Pancreas (tissue), 10 donors: ENCODE data around the gene TATDN2. TPM values are rescaled to one million over a fixed set of nuclear protein-coding genes. Genes with fewer than 3 reads are reported as not detected.

Experiments
- ATAC-seq, 4 donors: fragments of 200-7000 bp; cut with Tn5 transposase; one replicate each; pipeline versions ENCODE4 v1.8.0 to v1.9.1; 2020; ENCODE audit warnings: mild to moderate bottlenecking in 4 of 4, moderate library complexity in 4 of 4
- DNase-seq, 6 donors: peaks; one replicate each; pipeline ENCODE4 v3.0.0-alpha.2; 2020
- FAIRE-seq: peaks from 2 replicates; lab custom pipeline; 2012; peaks lifted over from hg19 to GRCh38; lab: Jason Lieb, UNC
- H3K27ac ChIP-seq, 4 donors: fragments of 200-600 bp; sonication (generic); 1 replicate in 3 of 4; 2 replicates in 1 of 4; pipeline versions ENCODE4 v1.5.0 to v1.8.0; 2020
- H3K27me3 ChIP-seq, 4 donors: fragments of 200-600 bp; one replicate each; pipeline ENCODE4 v1.8.0; 2021
- H3K36me3 ChIP-seq, 3 donors: fragments of 200-600 bp; sonication (generic) in 1 of 3; one replicate each; pipeline versions ENCODE4 v1.5.0 to v1.8.0; 2020 to 2021
- H3K4me1 ChIP-seq, 3 donors: fragments of 200-600 bp; one replicate each; pipeline ENCODE4 v1.8.0; 2021
- H3K4me3 ChIP-seq, 4 donors: fragments of 200-600 bp; sonication (generic) in 2 of 4; one replicate each; pipeline versions ENCODE4 v1.5.0 to v1.8.0; 2020 to 2021
- H3K9me3 ChIP-seq, 4 donors: fragments of 200-600 bp; one replicate each; pipeline ENCODE4 v1.8.0; 2021
- WGBS, 2 donors: extraction: QIAGEN DNeasy Blood & Tissue Kit; methylation state at CpG; one replicate each; pipeline ENCODE4 v1.1.7; 2013; 5-methylcytosine and 5-hydroxymethylcytosine counted together
- intact Hi-C, 3 donors: fragments of 100-400 bp; cut with DNase I; formaldehyde crosslinking; loops; one replicate each; pipeline versions ENCODE4 v1.11.1 to v1.14.2; 2022
- polyA plus RNA-seq, 2 donors: library from polyadenylated mRNA; stranded (reverse); fragments of 200-250 nt; gene quantifications; one replicate each; pipeline ENCODE4 v1.2.3, GENCODE V29; 2013
- total RNA-seq, 6 donors: library from RNA; stranded (reverse); fragmentation: NEBNext Ultra II Directional in 4 of 6; extraction: Animal tissue kit (Norgen Biotek cat#: 25700) in 4 of 6; gene quantifications; one replicate each; pipeline versions ENCODE4 v1.2.1 to v1.2.4, GENCODE V29; 2021 to 2023
- TF ChIP-seq, protein P1 (sequence below), 4 donors: fragments of 200-600 bp; sonication (generic) in 3 of 4; IDR thresholded peaks; one replicate each; pipeline versions ENCODE4 v1.5.0 to v1.8.0; 2021; ENCODE audit warnings: antibody characterized with exemption in 4 of 4
- donor health status: healthy with polysubstance abuse.
- donor health status: DM: no; HTN: no; CAD: no; lungs with moderate emphysema.
- donor health status: DM: no; HTN: no; CAD: no.
- donor health status: control.
- donor health status: control.
- donor health status: Bipolar disorder and iron deficiency.
- donor health status: DM: yes; HTN: yes; CAD: no.
- donor health status: DM: no; HTN: no; CAD: no.
- donor health status: DM: no; HTN: no; CAD: no.
- donor health status: DM: yes; HTN: yes; CAD: no.

Gene TATDN2
- total and polyA plus RNA-seq, 8 donors = 9.2 to 23.1 (median 15.1) TPM

- Histone ChIP-seq H3K36me3 (peaks cover 0 to 30% (median 2%) of the 10 kb centered on the region in 3 donors), H3K4me1 (peaks cover 5 to 9% (median 7%) of the 10 kb centered on the region in 3 donors), H3K27me3 (no peaks in the 10 kb centered on the region), H3K4me3 (no peak overlapping the region), H3K9me3 (no peaks in the 10 kb centered on the region), H3K27ac (no peak overlapping the region)
- DNase-seq (no peak), FAIRE-seq (no peak), ATAC-seq (no peak)
- TF ChIP-seq, protein P1, sequence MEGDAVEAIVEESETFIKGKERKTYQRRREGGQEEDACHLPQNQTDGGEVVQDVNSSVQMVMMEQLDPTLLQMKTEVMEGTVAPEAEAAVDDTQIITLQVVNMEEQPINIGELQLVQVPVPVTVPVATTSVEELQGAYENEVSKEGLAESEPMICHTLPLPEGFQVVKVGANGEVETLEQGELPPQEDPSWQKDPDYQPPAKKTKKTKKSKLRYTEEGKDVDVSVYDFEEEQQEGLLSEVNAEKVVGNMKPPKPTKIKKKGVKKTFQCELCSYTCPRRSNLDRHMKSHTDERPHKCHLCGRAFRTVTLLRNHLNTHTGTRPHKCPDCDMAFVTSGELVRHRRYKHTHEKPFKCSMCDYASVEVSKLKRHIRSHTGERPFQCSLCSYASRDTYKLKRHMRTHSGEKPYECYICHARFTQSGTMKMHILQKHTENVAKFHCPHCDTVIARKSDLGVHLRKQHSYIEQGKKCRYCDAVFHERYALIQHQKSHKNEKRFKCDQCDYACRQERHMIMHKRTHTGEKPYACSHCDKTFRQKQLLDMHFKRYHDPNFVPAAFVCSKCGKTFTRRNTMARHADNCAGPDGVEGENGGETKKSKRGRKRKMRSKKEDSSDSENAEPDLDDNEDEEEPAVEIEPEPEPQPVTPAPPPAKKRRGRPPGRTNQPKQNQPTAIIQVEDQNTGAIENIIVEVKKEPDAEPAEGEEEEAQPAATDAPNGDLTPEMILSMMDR (IDR thresholded peaks at IDR 0.05) = no peak
- 90 to 96% methylated on average over 13 of the region's 13 CpGs for WGBS, 2 donors
- intact Hi-C loops = no loop called here
Observed at GRCh38 chr3:10279384-10280176, 31.3 kb downstream of the TATDN2 start.

GRCh38 chr3:10280177-10280529 lies 31.9 kb downstream of the TATDN2 start:
- TF ChIP-seq, protein P1 (IDR thresholded peaks at IDR 0.05) = no peak
- Histone ChIP-seq H3K36me3 (peaks cover 0 to 30% (median 2%) of the 10 kb centered on the region in 3 donors), H3K27me3 (no peaks in the 10 kb centered on the region), H3K4me3 (no peak overlapping the region), H3K27ac (no peak overlapping the region), H3K9me3 (no peaks in the 10 kb centered on the region), H3K4me1 (peaks cover under 1 to 7% (median 5%) of the 10 kb centered on the region in 3 donors)
- DNase-seq (no peak), ATAC-seq (no peak), FAIRE-seq (no peak)
- WGBS, 2 donors = 85 to 88% methylated on average over 5 of the region's 5 CpGs
- intact Hi-C loops = no loop called here

DNA sequence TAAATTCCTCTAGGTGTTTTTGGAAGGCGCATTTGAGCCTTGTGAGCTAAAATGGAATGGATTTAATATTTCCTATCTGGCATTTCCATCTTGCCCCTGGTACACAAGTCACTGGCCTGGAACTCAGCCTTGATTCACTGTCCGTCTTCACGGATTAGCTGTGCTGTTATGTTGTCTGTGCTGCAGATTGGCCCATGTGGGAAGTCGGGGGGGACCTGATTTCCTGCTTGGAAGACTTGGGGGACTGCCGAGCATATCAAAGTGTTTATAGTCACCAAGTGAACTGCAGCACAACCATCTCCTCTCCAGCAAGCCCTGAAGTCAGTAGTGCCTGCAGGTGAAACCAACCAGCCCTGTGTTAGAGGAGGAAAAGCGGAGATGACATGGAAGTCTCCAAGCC lies 32.3 kb downstream of the TATDN2 start:
- no peak overlapping the region for H3K4me3 ChIP-seq
- FAIRE-seq = no peak
- ATAC-seq = no peak
- H3K27me3 ChIP-seq = no peaks in the 10 kb centered on the region
- peaks cover 0 to 7% (median 5%) of the 10 kb centered on the region in 3 donors for H3K4me1 ChIP-seq
- no peaks in the 10 kb centered on the region for H3K9me3 ChIP-seq
- peaks cover 0 to 30% (median 2%) of the 10 kb centered on the region in 3 donors for H3K36me3 ChIP-seq
- DNase-seq = no peak
- 91 to 93% methylated on average over 6 of the region's 6 CpGs for WGBS, 2 donors
- intact Hi-C loops = no loop called here
- TF ChIP-seq, protein P1 (IDR thresholded peaks at IDR 0.05) = no peak
- H3K27ac ChIP-seq = no peak overlapping the region

DNA sequence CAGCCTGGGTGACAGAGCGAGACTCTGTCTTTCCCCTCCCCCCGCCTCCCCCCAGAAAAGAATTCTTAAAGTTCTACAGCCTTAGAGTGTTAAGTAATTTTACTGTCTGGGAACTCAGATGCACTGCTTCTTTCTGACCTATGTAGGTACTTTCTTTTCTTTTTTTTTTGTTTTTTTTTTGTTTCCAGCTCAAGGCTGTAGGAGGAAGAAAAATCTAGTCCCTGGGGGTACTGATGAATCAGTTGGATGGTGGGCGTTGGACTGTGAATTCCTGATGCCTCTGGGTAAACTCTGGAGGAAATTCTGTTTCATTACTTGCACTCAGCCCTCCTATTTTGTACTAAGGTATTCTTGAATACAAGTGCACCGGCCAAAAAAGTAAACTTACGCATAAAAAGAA lies 33.7 kb downstream of the TATDN2 start:
- no peak overlapping the region for H3K27ac ChIP-seq

More for the DNA sequence above, 33.7 kb downstream of the TATDN2 start:
- Histone ChIP-seq H3K9me3 (no peaks in the 10 kb centered on the region), H3K4me3 (no peak overlapping the region), H3K36me3 (peaks cover 0 to 30% (median 2%) of the 10 kb centered on the region in 3 donors), H3K27me3 (no peaks in the 10 kb centered on the region), H3K4me1 (peaks cover 0 to 7% (median 5%) of the 10 kb centered on the region in 3 donors)
- TF ChIP-seq, protein P1 (IDR thresholded peaks at IDR 0.05) = no peak
- 91 to 95% methylated on average over 5 of the region's 5 CpGs for WGBS, 2 donors
- no peak for FAIRE-seq
- DNase-seq = no peak
- intact Hi-C loops = no loop called here
- ATAC-seq = no peak
